Chondrocyte (in vitro differentiated cells): ENCODE data around the gene DNAJC1. TPM values are rescaled to one million over a fixed set of nuclear protein-coding genes. Genes with fewer than 3 reads are reported as not detected.

Source experiments
- DNase-seq: peaks from one replicate; pipeline ENCODE4 v3.0.0; 2021; ENCODE audit warnings: mixed read lengths, low spot score
- H3K27ac Mint-ChIP-seq: one replicate; pipeline ENCODE4 v1.8.0; 2021; ENCODE audit warnings: mild to moderate bottlenecking, moderate library complexity, mixed read lengths; ENCODE audit not compliant: unreplicated experiment
- H3K27me3 Mint-ChIP-seq: 2 replicates; pipeline ENCODE4 v1.8.0; 2021; ENCODE audit warnings: low read depth, mixed read lengths
- H3K36me3 Mint-ChIP-seq: 2 replicates; pipeline ENCODE4 v1.8.0; 2021; ENCODE audit warnings: low read depth, mixed read lengths
- H3K4me1 Mint-ChIP-seq: 2 replicates; pipeline ENCODE4 v1.8.0; 2021; ENCODE audit warnings: low read depth, mild to moderate bottlenecking, mixed read lengths
- H3K4me3 Mint-ChIP-seq: one replicate; pipeline ENCODE4 v1.8.0; 2021; ENCODE audit warnings: mild to moderate bottlenecking, moderate library complexity, mixed read lengths; ENCODE audit not compliant: unreplicated experiment
- H3K9me3 Mint-ChIP-seq: 2 replicates; pipeline ENCODE4 v1.8.0; 2021; ENCODE audit warnings: low read depth, mixed read lengths
- CTCF ChIP-seq: fragments of 200-600 bp; sonication (generic); IDR thresholded peaks from 2 replicates; pipeline ENCODE4 v1.5.0; 2021; ENCODE audit warnings: antibody characterized with exemption, mild to moderate bottlenecking, moderate library complexity
- total RNA-seq: library from RNA; stranded (reverse); gene quantifications from 3 replicates; pipeline ENCODE4 v1.2.1, GENCODE V29; 2021

The DNAJC1 gene
- total RNA-seq, 1 donor from 2014 or later: 45.1 TPM

GRCh38 chr10:21756707-21757106 lies 246.8 kb downstream of the DNAJC1 start:
- H3K27ac Mint-ChIP-seq: no peak overlapping the region
- TF ChIP-seq CTCF: no peak
- DNase-seq: no peak
- no peaks in the 10 kb centered on the region for H3K9me3 Mint-ChIP-seq
- no peak overlapping the region for H3K4me3 Mint-ChIP-seq
- peaks cover 9% of the 10 kb centered on the region for H3K4me1 Mint-ChIP-seq
- H3K27me3 Mint-ChIP-seq: no peaks in the 10 kb centered on the region
- H3K36me3 Mint-ChIP-seq: peaks cover 14% of the 10 kb centered on the region

- peaks cover 12% of the 10 kb centered on the region for H3K36me3 Mint-ChIP-seq
- no peaks in the 10 kb centered on the region for H3K27me3 Mint-ChIP-seq
- no peak overlapping the region for H3K27ac Mint-ChIP-seq
- H3K9me3 Mint-ChIP-seq: no peaks in the 10 kb centered on the region
- H3K4me3 Mint-ChIP-seq: no peak overlapping the region
- TF ChIP-seq CTCF: no peak
- peaks cover 9% of the 10 kb centered on the region for H3K4me1 Mint-ChIP-seq
- no peak for DNase-seq
Observed at GRCh38 chr10:21754410-21755011, 249.0 kb downstream of the DNAJC1 start.

- DNase-seq: no peak
- TF ChIP-seq CTCF: no peak
- H3K27ac Mint-ChIP-seq: peak overlapping the region; percentile 36
- no peak overlapping the region for H3K4me3 Mint-ChIP-seq
- peaks cover 10% of the 10 kb centered on the region for H3K36me3 Mint-ChIP-seq
- peaks cover 9% of the 10 kb centered on the region for H3K4me1 Mint-ChIP-seq
- H3K27me3 Mint-ChIP-seq: no peaks in the 10 kb centered on the region
- H3K9me3 Mint-ChIP-seq: no peaks in the 10 kb centered on the region
Observed at GRCh38 chr10:21753497-21754270, 249.8 kb downstream of the DNAJC1 start.

GRCh38 chr10:21751341-21752310 lies 251.9 kb downstream of the DNAJC1 start:
- DNase-seq: no peak
- no peaks in the 10 kb centered on the region for H3K9me3 Mint-ChIP-seq
- peaks cover 9% of the 10 kb centered on the region for H3K36me3 Mint-ChIP-seq
- no peaks in the 10 kb centered on the region for H3K4me1 Mint-ChIP-seq
- no peak for TF ChIP-seq CTCF
- no peak overlapping the region for H3K27ac Mint-ChIP-seq
- no peaks in the 10 kb centered on the region for H3K27me3 Mint-ChIP-seq
- no peak overlapping the region for H3K4me3 Mint-ChIP-seq

- no peak for DNase-seq
- no peaks in the 10 kb centered on the region for H3K4me1 Mint-ChIP-seq
- TF ChIP-seq CTCF: no peak
- H3K4me3 Mint-ChIP-seq: no peak overlapping the region
- H3K27me3 Mint-ChIP-seq: no peaks in the 10 kb centered on the region
- H3K27ac Mint-ChIP-seq: no peak overlapping the region
- no peaks in the 10 kb centered on the region for H3K9me3 Mint-ChIP-seq
- peaks cover 6% of the 10 kb centered on the region for H3K36me3 Mint-ChIP-seq
Observed at GRCh38 chr10:21750424-21750823, 253.1 kb downstream of the DNAJC1 start.
